Measurements from ENCODE around the gene AGR3.
"Not testable (repeated sequence)": the region's sequence is repeated elsewhere in the genome, so short reads cannot be mapped to it uniquely, and the experiment has no call there.

AGR3 gene

DNA sequence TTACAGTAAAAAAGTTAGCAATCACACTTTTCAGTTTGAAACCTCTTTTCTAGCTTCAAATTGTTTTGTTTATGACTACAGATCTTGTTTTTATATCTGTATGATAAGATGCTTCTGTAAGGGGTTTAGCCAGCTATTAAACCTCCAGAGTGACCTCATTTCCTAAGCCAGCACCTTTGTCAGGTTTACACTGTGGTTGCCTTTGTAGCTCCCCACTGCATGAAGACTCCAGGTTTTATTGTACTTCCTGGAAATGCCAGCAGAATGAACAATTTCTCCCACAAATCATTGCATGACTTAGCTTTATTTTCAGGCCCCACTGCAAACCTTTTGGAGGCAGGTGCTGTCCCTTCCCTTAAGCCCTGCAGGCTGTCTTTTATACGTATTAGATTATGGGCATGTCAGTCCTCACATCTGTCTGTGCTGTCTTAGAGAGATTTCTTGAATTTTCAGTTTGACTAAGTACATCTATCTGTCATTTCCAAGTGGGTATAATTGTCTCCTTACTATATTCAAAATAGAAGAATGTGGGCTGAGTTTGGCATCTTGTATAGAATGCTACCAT, 8.2 kb upstream of the AGR3 start:
- DNase-seq = no peak

DNA sequence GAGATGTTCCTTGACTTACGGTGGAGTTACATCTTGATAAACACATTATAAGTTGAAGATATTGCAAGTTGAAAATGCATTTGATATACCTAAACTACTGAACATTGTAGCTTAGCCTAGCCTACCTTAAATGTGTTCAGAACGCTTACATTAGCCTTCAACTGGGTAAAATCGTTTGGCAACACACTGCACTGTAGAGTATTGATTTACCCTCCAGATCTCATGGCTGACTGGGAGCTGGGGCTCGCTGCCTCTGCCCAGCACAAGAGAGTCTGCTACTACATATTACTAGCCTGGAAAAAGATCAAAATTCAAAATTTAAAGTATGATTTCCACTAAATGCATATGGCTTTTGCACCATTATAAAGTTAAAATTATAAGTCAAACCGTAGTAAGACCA, 7.5 kb upstream of the AGR3 start:
- no peak for DNase-seq

- DNase-seq = no peak
Observed at GRCh38 chr7:16883918-16884317, 2.1 kb upstream of the AGR3 start.

GRCh38 chr7:16880554-16880953, 1.2 kb downstream of the AGR3 start:
- DNase-seq = no peak

DNA sequence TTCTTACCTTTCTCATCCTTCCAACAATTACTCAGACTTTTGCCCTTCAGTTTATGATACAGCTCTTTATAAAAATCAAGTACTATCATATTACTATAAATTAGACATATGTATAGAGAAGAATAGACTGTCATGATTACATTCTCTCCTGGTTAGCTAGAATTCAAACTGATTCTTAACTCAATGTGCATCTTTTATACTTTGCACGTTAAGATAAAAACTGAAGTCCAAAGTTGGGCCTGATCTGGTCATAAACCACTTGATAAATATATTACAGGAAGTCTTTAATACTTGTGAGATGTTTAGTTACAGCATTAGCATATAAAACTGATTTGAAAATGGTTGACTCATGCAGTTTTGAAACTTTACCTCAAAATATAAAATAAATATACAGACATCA, 2.6 kb downstream of the AGR3 start:
- DNase-seq = no peak

- no peak for DNase-seq
Observed at GRCh38 chr7:16875861-16876260, 5.9 kb downstream of the AGR3 start.

GRCh38 chr7:16874066-16874465, 7.7 kb downstream of the AGR3 start:
- no peak for DNase-seq

DNA sequence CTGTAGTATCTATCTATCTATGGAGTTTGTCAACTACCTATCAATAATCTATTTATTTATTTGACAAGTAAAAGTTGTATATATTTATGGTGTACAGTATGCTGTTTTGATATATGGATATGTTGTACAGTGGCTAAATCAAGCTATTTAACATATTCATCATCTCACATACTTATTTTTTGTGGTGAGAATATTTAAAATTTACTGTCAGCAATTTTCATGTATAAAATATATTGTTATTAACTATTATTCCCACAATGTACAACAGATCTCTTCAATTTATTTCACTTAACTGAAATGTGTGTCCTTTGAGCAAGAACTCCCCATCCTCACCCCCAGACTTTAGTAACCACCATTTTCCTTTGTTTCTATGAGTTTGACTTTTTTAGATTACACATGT, 14.5 kb downstream of the AGR3 start:
- no peak for DNase-seq

DNA sequence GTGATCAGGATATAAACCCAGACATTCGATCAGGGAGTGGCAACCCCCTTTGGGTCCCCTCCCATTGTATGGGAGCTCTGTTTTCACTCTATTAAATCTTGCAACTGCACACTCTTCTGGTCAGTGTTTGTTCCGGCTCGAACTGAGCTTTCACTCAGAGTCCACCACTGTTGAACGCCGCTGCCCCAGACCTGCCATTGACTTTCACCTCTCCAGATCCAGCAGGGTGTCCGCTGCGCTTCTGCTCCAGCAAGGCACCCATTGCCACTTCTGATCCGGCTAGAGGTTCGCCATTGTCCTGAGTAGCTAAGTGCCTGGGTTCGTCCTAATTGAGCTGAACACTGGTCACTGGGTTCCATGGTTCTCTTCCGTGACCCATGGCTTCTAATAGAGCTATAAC, 28.6 kb downstream of the AGR3 start:
- DNase-seq = not testable (repeated sequence)

DNA sequence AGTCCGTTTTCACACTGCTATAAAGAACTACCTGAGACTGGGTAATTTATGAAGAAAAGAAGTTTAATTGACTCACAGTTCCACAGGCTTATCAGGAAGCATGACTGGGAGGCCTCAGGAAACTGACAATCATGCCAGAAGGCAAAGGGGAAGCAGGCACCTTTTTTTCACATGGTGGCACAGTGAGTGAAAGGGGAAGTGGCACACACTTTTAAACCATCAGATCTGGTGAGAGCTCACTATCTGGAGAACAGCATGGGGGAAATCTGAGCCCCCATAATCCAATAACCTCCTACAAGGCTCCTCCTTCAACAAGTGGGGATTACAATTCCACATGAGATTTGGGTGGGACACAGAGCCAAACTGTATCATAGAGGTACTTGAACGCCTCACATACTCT, 30.0 kb downstream of the AGR3 start:
- no peak for DNase-seq

- DNase-seq = no peak
Observed at GRCh38 chr7:16850614-16851466, 30.9 kb downstream of the AGR3 start.

GRCh38 chr7:16849296-16850148, 32.3 kb downstream of the AGR3 start:
- DNase-seq = no peak

GRCh38 chr7:16847381-16847860, 34.4 kb downstream of the AGR3 start:
- no peak for DNase-seq

GRCh38 chr7:16846601-16847165, 35.1 kb downstream of the AGR3 start:
- DNase-seq = no peak

GRCh38 chr7:16845746-16846145, 36.0 kb downstream of the AGR3 start:
- no peak for DNase-seq

- DNase-seq = no peak
Observed at GRCh38 chr7:16841681-16842080, 40.1 kb downstream of the AGR3 start.

DNA sequence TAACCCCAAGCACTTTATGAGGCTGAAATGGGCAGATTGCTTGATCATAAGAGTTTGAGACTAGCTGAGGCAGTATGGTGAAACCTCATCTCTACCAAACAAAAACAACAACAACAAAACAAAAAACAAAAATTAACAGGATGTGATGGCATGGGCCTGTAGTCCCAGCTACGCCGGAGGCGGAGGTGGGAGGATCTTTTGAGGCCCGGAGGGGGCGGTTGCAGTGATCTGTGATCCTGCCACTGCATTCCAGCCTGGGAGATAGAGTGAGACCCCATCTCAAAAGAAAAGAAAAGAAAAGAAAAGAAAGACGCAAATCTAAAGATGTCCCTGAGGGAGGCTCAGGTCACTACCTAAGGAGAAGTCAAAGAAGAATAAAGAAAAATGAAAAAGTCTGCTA, 41.7 kb downstream of the AGR3 start:
- DNase-seq = no peak

- DNase-seq = no peak
Observed at GRCh38 chr7:16839646-16840045, 42.1 kb downstream of the AGR3 start.

DNA sequence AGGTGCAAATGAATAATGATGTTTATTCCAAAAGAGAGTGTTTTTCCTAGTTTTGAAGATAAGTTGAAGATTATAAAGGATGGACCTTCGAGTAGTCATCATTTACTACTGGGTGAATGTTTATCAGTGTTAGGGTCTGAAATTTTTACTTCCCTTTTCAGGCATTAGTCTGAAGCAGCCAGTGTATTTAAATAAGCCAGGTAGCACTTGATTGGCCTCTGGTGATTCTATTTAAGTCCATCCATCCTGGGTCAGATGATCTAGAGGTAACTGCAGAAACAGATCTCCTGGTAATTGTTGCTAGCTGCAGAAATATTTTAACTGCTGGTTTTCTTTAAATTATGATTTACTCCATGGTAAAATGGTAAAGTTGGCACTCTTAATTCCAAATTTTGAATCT, 42.9 kb downstream of the AGR3 start:
- no peak for DNase-seq

GRCh38 chr7:16838386-16838785, 43.4 kb downstream of the AGR3 start:
- DNase-seq = no peak

DNA sequence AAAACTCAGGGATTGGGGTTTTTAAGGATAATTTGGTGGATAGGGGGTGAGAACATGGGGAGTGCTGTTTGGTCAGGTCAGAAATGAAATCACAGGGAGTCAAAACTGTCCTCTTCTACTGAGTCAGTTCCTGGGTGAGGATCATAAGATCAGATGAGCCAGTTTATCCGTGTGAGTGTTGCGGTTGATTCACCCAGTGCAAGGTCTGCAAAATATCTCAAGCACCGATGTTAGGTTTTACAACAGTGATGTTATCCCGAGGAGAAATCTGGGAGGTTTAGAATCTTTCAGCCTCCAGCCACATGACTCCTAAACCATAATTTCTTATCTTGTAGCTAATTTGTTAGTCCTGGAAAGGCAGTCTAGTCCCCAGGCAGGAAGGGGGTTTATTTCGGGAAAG, 45.3 kb downstream of the AGR3 start:
- no peak for DNase-seq

- no peak for DNase-seq
Observed at GRCh38 chr7:16833373-16833772, 48.4 kb downstream of the AGR3 start.

DNA sequence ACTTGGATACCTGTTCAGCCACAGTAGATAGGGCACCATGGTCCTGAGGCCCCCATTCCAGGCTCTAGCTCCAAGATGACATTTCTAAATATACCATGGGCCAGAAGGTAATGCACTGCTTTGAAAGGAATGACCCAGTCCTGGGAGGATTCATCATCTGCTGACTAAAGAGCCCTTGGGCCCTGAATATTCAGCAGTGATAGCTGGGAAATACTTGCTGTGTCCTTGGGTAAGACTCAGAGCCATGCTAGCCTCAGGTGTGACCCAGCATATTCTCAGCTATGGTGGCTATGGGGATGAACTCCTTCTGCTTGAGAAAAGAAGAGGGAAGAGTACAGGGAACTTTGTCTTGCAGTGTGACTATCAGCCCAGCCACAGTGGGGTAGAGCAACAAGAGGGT, 55.7 kb downstream of the AGR3 start:
- DNase-seq = no peak

All from activated CD4-positive, alpha-beta T cell treated with anti-CD3 and anti-CD28 coated beads, Interleukin-2, amount 50 U/mL, for 1 hour (primary cell).